Keratinocyte (primary cell): ENCODE results near the gene SPATA4.

Experiments used
- EZH2 ChIP-seq: IDR thresholded peaks from one replicate; pipeline ENCODE4 v1.6.1; 2012; ENCODE audit warnings: inconsistent platforms, mild to moderate bottlenecking, low read length, moderate library complexity
- TF ChIP-seq, protein P1 (sequence below), 3 experiments: IDR thresholded peaks in 1 of 3; conservative IDR thresholded peaks in 1 of 3; optimal IDR thresholded peaks in 1 of 3; 2 replicates in 2 of 3; 3 replicates in 1 of 3; pipeline versions ENCODE3 to v1.5.1; 2011; ENCODE audit warnings: low read length in 3 of 3, mild to moderate bottlenecking in 3 of 3, moderate library complexity in 2 of 3, control low read depth in 1 of 3, inconsistent platforms in 1 of 3; ENCODE audit not compliant: insufficient read depth in 2 of 3; ENCODE audit errors: extremely low read depth in 1 of 3

DNA sequence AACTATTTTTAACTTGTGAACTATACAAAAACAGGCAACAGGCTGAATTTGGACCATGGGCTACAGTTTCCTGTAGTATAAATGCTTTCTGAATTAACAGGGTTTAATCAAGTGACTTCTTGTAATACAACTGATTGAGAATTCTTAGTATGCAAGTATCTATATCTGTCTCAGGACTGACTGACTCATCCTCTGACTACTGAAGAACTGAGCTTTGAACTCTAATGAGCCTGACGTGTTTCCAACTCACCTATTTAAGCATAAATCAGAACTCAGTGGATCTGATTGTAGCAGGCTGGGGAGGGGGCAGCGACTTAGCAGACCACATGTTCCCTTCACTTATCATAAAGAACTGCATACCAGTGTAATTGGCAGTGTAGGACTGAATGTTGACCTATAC is 7.8 kb downstream of the SPATA4 start:
- TF ChIP-seq, protein P1, sequence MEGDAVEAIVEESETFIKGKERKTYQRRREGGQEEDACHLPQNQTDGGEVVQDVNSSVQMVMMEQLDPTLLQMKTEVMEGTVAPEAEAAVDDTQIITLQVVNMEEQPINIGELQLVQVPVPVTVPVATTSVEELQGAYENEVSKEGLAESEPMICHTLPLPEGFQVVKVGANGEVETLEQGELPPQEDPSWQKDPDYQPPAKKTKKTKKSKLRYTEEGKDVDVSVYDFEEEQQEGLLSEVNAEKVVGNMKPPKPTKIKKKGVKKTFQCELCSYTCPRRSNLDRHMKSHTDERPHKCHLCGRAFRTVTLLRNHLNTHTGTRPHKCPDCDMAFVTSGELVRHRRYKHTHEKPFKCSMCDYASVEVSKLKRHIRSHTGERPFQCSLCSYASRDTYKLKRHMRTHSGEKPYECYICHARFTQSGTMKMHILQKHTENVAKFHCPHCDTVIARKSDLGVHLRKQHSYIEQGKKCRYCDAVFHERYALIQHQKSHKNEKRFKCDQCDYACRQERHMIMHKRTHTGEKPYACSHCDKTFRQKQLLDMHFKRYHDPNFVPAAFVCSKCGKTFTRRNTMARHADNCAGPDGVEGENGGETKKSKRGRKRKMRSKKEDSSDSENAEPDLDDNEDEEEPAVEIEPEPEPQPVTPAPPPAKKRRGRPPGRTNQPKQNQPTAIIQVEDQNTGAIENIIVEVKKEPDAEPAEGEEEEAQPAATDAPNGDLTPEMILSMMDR (optimal IDR thresholded peaks at IDR 0.05 in 1 of 3, IDR thresholded peaks at IDR 0.05 in 1 of 3, conservative IDR thresholded peaks at IDR 0.05 in 1 of 3; ENCODE audit: extremely low read depth in 1 of 3, insufficient read depth in 2 of 3, low read length in 3 of 3): no peak
- no peak for TF ChIP-seq EZH2
